ENCODE measurements around the gene ESRP2.

ESRP2 gene

DNA sequence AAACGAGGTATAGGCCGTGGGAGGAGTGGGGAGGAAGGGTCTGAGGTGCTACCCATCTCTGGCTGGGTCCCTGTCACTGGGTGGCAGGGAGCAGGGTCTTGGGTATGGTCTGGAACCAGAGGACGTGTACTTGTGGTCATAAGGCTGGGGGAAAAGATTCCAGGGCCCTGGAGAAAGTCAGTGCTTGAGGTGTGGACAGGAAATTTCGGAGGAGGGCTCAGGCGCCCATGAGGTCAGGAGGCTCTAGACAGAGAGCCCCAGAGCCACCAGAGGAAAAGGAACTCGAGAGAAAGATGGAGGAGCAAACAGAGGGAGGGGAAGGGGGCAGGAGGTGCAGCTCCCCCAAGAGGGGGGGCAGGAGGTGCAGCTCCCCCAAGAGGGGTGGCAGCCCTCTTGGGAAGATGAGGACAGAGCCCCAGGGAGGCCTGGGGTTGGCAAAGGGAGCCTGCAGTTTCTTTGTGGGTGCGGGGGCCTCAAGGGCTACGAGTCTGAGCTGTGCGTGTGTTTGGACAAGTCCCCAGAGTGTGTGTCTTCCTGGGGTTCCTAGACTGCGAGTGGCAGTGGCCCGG, 27.7 kb upstream of the ESRP2 start:
- DNase-seq, result no peak

DNA sequence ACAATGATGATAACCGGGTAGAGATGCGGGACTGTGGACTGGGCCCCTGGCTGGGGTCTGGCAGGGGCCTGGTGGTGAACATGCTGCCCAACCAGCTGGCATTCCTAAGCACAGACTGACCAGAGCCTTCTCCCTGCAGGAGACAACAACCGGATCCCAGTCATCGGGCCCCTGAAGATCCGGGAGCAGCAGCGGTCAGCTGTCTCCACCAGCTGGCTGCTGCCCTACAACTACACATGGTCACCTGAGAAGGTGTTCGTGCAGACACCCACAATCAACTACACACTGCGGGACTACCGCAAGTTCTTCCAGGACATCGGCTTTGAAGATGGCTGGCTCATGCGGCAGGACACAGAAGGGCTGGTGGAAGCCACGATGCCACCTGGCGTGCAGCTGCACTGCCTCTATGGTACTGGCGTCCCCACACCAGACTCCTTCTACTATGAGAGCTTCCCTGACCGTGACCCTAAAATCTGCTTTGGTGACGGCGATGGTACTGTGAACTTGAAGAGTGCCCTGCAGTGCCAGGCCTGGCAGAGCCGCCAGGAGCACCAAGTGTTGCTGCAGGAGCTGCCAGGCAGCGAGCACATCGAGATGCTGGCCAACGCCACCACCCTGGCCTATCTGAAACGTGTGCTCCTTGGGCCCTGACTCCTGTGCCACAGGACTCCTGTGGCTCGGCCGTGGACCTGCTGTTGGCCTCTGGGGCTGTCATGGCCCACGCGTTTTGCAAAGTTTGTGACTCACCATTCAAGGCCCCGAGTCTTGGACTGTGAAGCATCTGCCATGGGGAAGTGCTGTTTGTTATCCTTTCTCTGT, 23.3 kb upstream of the ESRP2 start:
- peak; percentile 55 for DNase-seq

DNA sequence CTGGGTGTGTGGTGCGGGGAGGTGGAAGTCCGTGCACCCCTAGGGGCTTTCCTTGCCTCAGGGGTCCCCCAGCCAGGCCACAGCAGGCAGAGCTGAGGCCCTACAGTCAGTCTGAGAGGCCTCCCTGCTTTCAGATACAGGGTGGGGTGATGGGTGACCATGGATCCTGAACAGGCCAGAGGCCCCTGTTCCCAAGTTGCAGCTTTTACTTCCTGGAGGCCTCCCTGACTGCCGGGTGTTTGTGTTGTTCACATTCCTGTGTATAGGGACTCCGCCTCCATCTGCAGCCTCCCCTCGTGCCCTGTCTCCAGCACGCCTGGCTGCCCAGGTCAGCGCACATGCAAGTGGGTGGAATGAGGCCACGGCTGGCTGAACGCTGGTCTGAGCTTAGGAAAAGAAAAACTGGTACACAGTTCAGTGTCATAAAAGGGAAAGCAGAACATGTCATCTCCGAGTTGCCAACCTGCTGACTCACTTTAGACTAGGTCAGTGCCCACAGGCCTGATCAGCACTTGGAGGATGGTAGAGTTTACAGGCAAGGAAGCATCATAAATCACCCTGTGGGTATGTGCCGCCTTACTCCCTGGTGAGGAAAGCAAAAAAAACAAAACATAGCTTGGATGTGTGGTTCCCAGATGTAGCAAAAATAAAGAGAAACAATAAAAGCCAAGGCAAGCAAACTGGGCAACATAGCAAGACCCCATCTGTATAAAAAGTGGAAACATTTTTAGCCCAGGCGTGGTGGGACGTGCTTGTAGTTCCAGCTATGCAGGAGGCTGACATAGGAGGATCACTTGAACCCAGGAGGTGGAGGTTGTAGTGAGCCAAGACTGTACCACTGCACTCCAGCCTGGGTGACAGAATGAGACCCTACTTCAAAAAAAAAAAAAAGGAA, 22.2 kb upstream of the ESRP2 start:
- DNase-seq, result peak; percentile 83

DNA sequence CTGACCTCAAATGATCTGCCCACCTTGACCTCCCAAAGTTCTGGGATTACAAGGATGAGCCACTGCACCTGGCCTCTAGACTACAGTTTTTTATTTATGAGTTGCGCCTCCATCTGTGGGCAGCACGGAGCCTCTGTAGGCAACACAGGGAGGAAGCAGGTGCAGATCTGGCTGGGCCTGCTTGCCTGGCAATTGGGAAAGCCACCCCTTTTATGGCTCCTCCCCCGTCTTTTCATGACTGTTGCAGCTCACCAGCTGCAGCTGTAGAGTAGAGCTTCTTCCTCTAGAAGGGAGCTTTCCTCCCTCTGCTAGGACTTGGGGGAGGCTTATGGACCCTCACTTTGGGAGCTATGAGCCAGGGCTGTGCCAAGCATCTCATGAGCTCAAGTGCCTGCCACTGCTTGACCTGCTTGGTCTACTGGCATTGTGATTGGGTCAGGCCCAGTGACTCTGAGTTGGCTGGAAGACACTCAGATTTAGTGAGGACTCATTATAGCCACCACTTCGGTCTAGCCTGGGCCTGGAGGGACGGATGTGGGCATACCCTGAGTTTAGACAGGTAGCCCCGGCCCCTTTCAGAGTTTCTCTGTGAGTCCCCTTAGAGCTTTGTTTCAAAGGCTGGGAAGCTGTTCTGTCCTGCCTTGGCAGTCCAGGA, 21.5 kb upstream of the ESRP2 start:
- peak; percentile 29 for DNase-seq

DNA sequence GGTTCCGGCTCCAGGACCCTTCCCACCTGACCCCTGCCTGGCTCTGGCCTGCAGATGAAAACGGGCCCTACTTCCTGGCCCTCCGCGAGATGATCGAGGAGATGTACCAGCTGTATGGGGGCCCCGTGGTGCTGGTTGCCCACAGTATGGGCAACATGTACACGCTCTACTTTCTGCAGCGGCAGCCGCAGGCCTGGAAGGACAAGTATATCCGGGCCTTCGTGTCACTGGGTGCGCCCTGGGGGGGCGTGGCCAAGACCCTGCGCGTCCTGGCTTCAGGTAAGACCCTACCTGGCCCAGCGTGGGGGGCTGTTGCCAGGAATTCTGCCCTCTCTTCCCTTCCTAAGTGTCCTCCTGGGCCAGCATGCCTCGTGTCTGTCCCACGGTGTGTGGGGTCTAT, 19.8 kb upstream of the ESRP2 start:
- no peak for DNase-seq

DNA sequence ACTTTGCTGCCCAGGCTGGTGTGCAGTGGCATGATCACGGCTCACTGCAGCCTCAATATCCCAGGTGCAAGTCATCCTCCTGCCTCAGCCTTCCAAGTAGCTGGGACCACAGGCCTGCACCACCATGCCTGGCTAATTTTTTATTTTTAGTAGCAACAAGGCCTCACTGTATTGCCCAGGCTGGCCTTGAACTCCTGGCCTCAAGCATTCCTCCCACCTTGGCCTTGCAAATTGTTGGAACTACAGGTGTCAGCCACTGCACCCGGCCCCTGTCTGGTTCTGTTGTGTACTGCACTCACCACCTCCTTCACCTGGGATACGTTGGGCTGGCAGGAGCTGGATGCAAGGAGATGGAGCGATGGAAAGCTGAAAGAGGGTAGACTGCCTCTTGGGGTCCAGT, 17.8 kb upstream of the ESRP2 start:
- DNase-seq, result no peak

DNA sequence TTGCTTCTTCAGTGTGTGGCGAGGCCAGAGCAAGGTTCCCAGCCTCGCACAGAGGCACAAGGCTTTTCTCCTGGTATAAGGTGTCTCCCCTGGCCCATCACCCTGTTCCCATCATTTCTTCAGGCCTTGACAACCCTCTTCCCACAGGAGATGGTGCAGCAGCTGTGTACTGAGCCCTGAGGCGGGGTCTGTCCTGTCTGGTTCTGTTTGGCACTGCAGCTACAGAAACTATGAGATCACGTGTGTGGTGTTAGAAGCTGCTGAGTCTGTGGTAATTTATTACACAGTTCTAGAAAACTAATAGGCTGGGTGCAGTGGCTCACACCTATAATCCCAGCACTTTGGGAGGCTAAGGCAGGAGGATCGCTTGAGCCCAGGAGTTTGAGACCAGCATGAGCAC, 16.5 kb upstream of the ESRP2 start:
- DNase-seq, result no peak

DNA sequence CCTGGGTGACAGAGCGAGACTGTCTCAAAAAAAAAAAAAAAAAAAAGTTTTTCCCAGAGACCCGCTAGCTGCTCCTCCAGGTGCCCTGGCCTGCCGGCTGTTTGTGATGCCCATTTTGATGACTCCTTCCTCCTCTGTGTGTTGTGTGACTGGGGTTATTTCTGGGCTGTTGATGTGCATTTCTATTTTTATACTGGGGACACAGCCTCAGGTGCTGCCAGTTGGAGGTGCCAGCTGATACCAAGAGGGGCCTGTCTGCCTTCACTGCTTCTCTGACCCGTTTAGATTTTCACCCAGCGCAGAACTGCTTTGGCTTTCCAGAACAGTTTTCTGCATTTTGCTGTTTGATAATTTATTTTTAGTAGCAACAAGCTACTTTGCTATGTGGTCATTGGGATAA, 15.9 kb upstream of the ESRP2 start:
- DNase-seq, result no peak

DNA sequence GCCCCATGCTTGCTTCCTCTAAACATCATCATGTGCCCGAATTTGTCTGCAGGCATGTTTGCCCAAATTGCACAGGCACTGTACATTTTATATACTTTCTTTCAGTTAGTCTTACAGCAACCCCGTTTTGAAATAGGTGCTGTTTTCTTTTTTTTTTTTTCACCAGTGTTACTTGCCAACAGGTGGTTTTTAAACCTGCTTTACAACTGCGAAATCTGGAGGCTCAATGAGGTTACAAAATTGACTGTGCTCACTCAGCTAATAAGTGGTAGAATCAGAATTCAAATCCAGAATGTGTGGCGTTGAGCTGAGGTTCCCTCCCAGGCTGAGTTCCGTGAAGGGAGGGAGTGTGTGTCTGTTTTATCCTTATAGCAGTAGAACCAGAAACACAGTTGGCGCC, 15.0 kb upstream of the ESRP2 start:
- no peak for DNase-seq

DNA sequence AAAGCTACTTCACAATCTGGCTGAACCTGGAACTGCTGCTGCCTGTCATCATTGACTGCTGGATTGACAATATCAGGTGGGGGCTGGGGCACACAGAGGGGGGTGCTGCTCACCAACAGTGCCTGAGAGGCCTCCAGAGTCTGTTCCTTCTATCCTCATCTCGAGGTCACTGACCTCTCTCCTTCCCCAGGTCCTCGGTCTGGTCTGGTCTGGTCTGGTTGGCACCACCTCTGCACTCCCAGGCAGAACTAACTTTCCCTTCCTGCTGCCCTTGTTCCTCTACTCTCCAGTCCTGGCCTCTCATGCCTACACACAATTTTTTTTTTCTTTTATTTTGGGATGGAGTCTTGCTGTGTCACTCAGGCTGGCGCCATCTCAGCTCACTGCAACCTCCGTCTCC, 13.4 kb upstream of the ESRP2 start:
- DNase-seq, result peak; percentile 24

DNA sequence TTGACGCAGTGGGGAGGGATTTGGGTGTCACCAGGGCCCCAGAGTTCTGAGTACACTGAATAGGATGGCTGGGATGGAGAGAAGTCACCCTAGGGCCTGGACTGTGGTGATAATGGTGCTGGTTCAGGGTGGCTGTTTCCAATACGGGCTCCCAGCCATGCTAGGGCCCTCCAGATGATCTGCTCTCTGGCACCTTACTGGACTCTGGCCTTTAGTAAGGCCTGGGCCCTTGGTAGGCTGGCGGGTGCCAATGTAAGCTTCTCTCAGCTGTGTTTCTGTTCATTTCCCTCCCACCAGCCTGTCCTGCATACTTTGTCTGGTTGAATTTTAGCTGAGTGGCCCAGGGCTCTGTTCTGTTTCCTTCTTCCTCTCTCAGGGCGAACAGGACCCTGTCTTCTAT, 12.0 kb upstream of the ESRP2 start:
- no peak for DNase-seq

DNA sequence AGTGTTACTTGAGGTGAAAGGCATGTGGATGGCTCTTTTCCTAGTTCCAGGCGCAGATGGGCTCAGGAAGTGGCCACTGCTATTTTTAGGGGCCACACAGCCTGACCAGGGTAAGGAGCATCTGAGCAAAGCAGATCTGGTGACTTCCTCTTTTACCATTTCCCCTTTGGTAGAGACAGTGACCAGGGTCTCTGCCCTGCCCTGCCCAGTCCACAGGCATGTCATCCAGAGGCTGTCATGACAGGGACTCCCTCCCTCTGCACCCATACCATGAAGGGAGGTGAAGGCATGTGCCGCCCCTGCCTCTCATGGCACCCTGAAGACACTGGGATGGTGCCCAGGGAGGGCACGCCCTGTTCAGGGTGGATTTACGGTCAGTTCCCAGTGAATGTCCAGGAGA, 11.5 kb upstream of the ESRP2 start:
- DNase-seq, result peak; percentile 80

DNA sequence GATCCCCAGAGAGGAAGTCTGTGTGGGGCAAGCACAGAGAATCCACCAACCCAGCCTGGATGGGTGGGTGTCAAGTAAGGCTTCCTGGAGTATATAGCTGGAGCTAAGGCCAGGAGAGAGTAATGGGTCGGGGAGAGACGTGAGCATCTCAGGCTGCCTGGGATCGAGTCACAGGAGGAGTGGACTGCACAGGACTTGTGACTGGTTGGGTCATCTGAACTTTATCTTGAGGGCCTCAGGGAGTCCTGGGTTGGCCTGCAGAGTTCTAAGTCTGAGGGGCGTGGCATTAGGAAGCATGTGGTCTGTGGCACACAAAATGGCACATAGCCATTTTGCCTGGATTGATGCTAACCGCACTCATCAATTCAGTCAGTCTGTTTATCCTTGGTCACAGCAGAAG, 10.7 kb upstream of the ESRP2 start:
- DNase-seq, result peak; percentile 61

DNA sequence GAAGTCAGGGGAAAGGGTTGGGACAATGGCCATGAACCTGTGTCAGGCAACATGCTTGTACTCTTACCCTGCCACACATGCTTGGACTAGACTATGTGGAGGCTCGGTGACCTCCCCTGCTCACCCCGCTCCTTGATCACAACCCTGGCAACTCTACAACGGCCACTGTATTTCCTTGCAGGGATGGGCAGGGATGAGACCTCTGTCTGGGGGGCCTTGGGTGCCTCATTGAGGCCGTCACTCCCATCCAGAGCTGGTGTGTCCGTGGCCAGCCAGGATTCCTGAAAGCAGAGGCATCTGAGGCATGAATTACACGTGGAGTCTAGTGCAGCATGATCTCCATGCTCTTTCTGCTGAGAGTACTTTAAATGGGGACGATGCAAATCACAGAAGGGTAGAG, 10.2 kb upstream of the ESRP2 start:
- DNase-seq, result no peak

DNA sequence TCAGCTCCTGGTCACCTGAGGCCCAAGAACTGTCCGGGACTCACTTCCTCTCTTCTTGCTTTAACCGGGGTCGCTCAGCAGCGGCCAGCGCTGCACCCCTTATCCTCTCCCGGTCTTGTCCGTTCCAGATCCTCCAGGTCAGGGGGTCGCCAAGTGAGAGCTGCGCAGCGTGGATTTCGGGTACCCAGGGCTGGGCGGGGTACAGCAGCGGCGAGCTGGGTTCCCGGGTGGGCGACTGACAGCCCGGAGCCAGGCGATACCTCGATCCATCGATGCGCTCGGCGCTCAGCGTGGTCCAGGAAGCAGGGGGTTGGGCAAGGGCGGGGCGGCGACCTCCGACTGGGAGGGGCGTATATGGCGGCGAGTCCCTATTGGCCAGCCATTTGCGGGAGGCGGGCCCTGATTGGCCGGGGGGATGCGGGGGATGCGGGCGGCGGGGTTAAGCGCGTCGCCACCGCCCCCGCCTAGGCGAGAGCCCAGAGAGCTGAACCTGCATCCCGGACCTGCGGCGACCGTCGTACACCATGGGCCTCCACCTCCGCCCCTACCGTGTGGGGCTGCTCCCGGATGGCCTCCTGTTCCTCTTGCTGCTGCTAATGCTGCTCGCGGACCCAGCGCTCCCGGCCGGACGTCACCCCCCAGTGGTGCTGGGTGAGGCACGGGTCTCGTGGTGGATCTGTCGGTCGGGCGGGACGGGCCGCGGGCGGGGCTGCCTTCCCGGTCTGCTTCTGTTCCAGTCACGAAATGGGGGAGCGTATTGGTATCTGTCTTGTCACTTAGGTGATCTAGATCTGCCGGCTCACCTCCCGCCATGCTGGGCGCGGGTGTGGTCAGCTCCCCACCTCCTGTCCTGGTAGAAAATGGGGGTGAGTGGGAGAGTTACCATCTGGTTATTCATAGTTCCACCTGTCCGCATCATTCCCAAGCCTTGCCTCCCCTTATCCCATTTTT, 9.3 kb upstream of the ESRP2 start, which contains the start of gene PLA2G15:
Gene PLA2G15 (plus strand): TSS at position 471 of the 951 bp plus-strand sequence. CDS start 54 bp downstream, at position 525.
- DNase-seq, result peak; percentile 93

DNA sequence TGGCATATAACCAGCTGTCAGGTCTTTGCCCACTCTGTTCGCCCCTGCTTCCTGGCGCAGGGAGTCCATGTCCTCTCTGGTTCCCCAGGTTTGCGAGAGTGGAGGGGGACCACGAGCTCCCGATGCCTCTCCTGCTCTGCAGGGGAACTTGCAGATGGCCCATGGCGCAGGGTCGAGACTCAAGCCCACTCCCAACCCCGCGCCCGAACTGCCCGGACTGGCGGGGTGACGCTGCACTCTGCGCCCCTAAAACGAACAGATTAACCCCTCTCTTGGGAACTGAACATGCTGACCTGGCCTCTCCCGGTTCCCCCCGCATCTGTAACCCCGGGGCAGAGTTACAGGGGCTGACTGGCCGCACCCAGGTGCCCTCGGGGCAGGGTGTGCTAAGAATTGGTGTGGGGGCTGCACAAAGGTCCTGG, 8.6 kb upstream of the ESRP2 start:
- no peak for DNase-seq

DNA sequence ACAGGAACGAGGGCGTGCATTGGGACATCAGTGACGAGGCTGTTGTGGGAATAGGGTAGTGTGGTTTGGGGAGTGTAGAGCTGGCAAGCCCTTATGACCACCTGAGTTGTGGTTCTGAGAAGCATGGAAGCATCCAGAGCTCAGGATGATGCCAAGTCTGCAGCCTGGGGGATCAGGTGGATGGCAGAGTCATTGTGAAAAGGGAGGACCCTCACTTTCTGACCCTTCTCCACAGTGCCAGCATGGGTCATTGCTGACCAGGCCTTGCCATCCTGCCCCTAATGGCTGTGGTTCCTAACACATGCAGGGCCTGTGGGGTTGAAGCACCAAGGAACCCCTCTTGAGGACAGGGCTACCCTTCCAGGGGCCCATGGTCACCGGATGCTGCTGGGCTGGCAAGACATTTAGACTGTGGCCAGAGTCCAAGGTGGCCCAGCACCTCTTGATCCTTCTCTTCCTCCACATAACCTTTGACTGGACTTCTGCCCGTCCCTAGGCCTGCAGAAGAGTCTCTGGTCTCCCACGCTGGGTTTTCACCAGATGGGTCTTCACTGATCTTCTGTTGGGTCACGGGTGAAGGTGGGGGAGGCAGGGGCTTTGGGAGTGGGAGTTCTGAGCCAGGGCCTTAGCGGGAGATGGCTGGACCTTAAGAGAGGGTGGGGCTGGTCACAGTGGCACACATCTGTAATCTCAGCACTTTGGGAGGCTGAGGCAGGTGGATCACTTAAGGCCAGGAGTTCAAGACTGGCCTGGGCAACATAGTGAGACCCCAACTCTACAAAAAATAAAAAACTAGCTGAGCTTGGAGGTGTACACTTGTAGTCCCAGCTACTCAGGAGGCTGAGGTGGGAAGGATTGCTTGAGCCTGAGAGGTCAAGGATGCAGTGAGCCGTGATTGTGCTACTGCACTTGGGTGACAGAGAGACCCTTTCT, 7.3 kb upstream of the ESRP2 start:
- DNase-seq, result no peak

DNA sequence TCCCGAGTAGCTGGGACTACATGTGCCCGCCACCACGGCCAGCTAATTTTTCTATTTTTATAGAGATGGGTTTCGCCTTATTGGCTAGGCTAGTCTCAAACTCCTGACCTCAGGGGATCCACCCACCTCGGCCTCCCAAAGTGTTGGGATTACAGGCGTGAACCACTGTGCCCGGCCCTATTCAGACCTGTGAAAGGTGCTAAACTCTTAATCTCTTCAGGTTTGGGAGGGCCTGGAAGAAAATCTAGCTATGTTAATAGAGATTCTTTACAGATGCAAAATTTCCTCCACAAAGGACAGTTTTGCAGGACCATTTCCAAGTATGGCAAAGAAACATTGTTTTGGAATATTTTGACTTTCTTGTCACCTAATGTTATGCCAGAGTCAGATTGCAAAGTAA, 6.2 kb upstream of the ESRP2 start:
- DNase-seq, result no peak

DNA sequence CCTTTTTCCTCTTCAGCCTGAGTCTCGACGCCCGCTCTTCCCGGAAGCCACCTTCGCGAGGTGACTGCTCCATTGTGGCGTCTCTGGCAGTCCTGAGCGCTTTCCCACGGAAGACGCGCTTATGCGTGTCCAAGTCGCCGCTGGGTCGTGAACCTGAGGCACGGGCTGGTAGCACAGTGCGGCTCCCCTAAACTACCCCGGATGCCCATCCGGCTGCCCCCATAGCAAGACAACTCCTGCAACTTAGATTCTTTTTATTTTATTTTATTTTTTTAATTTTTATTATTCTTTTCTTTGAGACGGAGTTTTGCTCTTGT, 2.1 kb upstream of the ESRP2 start:
- DNase-seq, result no peak

DNA sequence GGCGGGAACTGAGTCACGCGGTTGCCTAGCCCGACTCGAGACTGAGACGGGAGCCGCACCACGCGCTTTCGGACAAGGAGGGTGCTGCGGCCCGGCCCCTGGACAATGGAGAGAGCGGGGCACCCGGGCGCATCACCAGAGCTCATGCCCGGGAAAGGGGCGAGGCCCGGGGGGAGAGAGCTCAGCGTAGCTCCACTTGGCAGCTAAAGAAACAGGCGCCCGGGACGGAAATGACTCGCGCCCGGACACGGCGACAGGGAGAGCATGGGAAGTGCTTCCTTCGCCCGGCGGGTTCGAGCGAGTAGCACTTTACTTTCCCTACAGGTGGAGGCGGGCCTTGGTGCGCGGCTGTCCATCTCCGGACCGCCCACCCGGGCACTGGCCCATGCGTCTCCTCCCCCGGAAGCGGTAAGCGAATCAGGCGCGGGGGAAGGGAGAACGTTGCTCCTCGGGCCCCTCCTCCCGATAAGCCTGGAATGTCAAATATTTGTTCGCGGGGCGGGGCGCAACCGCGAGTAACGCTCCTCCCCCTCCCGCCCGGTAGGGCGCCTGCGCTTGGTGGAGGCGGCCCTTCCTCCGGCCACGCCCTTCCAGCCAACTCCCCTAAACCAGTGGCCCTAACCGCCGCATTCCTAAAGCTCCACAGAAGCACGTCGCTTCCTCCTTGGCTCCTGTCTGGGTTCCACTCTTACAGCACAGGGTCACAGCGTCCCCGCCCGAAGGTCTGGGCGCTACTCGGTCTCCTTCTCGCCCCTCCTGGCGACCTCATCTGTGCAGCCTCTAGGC, 1.5 kb upstream of the ESRP2 start:
- DNase-seq, result peak; percentile 97
